ENCODE results near the gene MTG1.

Gene MTG1

GRCh38 chr10:133452453-133452852, 58.5 kb downstream of the MTG1 start:
- DNase-seq (ENCODE audit: low read depth, low spot score): no peak

GRCh38 chr10:133453516-133454203, 59.7 kb downstream of the MTG1 start, which contains the start of gene SCART1:
TSS of gene SCART1 (plus strand) at chr10:133453945. CDS start at chr10:133453998, 53 bp downstream.
- no peak for DNase-seq (ENCODE audit: low read depth, low spot score)

- no peak for DNase-seq (ENCODE audit: low read depth, low spot score)
Observed at GRCh38 chr10:133454204-133454893, 60.4 kb downstream of the MTG1 start.

- DNase-seq (ENCODE audit: low read depth, low spot score): no peak
Observed at GRCh38 chr10:133455196-133455595, 61.2 kb downstream of the MTG1 start.

- no peak for DNase-seq (ENCODE audit: low read depth, low spot score)
Observed at GRCh38 chr10:133455611-133456031, 61.7 kb downstream of the MTG1 start.

- no peak for DNase-seq (ENCODE audit: low read depth, low spot score)
Observed at GRCh38 chr10:133456041-133456951, 62.3 kb downstream of the MTG1 start.

- DNase-seq (ENCODE audit: low read depth, low spot score): no peak
Observed at GRCh38 chr10:133457100-133457841, 63.3 kb downstream of the MTG1 start.

GRCh38 chr10:133458021-133458709, 64.2 kb downstream of the MTG1 start:
- no peak for DNase-seq (ENCODE audit: low read depth, low spot score)

- DNase-seq (ENCODE audit: low read depth, low spot score): no peak
Observed at GRCh38 chr10:133458710-133459453, 64.9 kb downstream of the MTG1 start.

GRCh38 chr10:133459454-133460207, 65.7 kb downstream of the MTG1 start:
- no peak for DNase-seq (ENCODE audit: low read depth, low spot score)

GRCh38 chr10:133460208-133460769, 66.3 kb downstream of the MTG1 start:
- DNase-seq (ENCODE audit: low read depth, low spot score): no peak

- no peak for DNase-seq (ENCODE audit: low read depth, low spot score)
Observed at GRCh38 chr10:133461027-133461426, 67.1 kb downstream of the MTG1 start.

- DNase-seq (ENCODE audit: low read depth, low spot score): no peak
Observed at GRCh38 chr10:133461841-133462240, 67.9 kb downstream of the MTG1 start.

GRCh38 chr10:133462512-133463305, 68.8 kb downstream of the MTG1 start:
- DNase-seq (ENCODE audit: low read depth, low spot score): no peak

- DNase-seq (ENCODE audit: low read depth, low spot score): no peak
Observed at GRCh38 chr10:133464582-133465031, 70.7 kb downstream of the MTG1 start.

GRCh38 chr10:133465191-133465949, 71.4 kb downstream of the MTG1 start:
- DNase-seq (ENCODE audit: low read depth, low spot score): no peak

GRCh38 chr10:133465950-133466474, 72.1 kb downstream of the MTG1 start:
- DNase-seq (ENCODE audit: low read depth, low spot score): no peak

Data from iPS DF 19.7 (cell line).